GM18909 (cell line): Measurements from ENCODE around the gene GPR158.
"Not testable (repeated sequence)": the region's sequence is repeated elsewhere in the genome, so short reads cannot be mapped to it uniquely, and the experiment has no call there.

Experiments
- ATAC-seq: cut with Tn5 transposase; IDR thresholded peaks from one replicate; pipeline ENCODE4 v1.9.1; 2021; ENCODE audit warnings: mild to moderate bottlenecking; ENCODE audit not compliant: unreplicated experiment, poor library complexity

Gene GPR158

DNA sequence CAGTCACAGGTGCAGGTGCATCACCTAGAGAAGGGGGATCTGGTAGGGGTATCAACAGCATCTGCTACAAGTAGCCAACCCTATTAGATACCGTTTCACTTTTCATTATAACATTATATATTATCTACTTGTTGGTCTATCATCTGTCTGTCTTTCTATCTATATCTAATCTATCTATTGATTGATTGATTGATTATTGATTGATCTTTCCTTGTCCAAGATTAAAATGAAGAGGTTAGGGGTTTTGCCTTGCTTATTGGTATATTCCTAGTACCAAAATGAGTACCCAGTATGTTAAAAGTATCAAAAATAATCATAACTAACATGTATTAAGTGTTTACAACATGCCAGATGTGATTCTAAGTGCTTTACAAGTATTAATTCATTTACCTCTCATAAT, 121.5 kb downstream of the GPR158 start:
- no peak for ATAC-seq

- no peak for ATAC-seq
Measured at GRCh38 chr10:25297466-25297865, 122.7 kb downstream of the GPR158 start.

- no peak for ATAC-seq
Measured at GRCh38 chr10:25300073-25300472, 125.3 kb downstream of the GPR158 start.

- no peak for ATAC-seq
Measured at GRCh38 chr10:25304606-25305005, 129.8 kb downstream of the GPR158 start.

DNA sequence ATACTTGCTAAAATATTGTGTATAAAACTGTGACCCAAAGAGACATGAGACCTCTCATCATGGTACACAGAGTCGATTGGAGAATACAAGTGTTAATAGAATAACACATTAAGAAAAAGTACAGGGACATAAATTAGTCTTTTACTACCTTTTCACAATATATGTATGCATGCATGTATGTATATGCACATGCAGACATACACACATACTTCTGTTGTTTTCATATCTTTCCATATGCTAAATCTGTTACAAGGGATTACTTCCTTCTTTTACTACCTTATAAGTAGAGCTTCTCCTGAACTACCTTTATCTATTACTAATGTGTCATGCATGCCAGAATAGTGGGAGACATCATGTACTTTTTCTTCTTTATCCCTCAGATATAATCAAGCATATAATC, 131.6 kb downstream of the GPR158 start:
- no peak for ATAC-seq

DNA sequence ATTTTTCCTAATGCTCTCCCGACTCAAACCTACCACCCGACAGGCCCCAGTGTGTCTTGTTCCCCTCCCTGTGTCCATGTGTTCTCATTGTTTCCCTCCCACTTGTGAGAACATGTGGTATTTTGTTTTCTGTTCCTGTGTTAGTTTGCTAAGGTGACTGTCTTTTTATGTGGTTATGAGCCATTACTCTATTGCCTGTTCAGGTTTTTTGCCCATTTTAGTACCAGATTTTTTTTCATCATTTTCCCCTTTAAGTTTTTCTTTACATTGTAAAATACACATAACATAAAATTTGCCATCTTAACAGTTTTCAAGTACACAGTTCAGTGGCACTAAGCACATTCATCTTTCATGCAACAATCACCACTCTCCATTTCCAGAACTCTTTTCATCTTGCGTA, 133.5 kb downstream of the GPR158 start:
- ATAC-seq = no peak

GRCh38 chr10:25317596-25318211, 142.9 kb downstream of the GPR158 start:
- not testable (repeated sequence) for ATAC-seq

- ATAC-seq = no peak
Measured at GRCh38 chr10:25327273-25327672, 152.5 kb downstream of the GPR158 start.

GRCh38 chr10:25328361-25328760, 153.6 kb downstream of the GPR158 start:
- ATAC-seq = no peak

GRCh38 chr10:25329587-25329986, 154.8 kb downstream of the GPR158 start:
- ATAC-seq = not testable (repeated sequence)

DNA sequence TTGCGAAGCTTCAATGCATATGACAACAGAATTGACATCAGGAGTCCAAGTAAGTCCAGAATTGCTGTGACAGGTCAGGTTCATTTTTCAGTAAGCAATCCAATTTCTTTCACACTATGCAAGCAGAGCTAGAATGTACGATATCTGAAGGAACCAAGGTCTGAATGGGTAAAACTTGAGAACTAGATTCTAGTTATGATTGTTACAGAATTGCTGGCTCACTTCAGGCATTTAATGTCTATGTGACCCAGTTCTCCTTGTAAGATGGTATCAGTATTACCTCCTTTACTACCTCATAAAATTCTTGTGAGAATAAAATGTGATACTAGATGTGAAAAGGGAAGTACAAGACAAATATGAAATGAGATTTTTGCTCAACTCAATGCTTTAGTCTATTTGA, 159.6 kb downstream of the GPR158 start:
- ATAC-seq = no peak

DNA sequence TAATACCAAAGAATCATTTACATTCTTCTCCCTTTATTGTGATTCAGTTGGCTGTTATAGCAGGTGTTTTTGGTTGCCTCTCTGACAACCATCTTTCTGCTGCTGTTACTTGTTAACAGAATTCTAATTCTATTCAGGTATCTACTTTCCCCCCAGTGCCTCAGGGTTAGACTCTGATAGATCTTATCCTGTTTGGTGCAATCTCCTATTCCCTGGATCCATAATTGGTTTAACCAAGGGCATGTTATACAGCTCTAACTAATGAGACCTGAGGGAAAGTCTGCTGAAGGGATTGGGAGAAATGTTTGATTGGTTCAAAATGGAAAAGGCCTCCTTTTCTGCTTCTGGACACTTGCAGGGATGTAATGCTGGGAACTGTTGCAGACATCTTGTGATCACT, 161.5 kb downstream of the GPR158 start:
- ATAC-seq = no peak

DNA sequence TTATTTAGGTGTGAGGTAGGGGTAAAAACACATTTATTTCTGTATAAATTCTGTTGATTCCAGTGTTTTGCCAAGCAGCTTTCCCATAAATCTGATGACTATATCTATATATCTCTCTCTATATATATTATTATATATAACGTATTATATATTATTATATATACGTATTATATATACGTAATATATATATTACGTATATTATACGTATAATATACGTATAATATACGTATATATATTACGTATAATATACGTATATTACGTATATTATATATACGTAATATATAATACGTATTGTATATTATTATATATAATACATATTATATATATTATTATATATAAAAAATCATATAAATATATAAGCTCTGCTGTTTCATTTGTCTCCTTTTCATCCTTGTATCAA, 163.5 kb downstream of the GPR158 start:
- no peak for ATAC-seq

DNA sequence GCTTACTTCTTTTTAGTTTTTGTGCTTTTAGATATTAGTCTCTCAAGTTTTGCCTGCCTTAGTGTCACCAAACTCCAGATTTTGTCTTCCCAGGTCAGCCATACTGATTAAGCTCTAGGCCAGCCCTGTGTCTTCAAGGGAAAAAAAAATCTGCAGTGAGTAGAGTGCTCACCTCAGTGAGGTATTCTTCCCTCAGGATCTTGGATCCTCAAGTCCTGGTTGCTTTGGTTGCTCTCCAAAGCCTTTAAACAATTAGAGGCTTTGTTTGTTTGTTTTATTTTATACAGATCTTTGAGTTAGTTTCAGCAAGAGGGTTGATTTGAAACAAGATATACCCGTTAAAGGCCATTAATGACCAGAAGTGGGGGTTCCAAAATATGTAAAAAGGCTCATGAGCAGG, 165.2 kb downstream of the GPR158 start:
- no peak for ATAC-seq

DNA sequence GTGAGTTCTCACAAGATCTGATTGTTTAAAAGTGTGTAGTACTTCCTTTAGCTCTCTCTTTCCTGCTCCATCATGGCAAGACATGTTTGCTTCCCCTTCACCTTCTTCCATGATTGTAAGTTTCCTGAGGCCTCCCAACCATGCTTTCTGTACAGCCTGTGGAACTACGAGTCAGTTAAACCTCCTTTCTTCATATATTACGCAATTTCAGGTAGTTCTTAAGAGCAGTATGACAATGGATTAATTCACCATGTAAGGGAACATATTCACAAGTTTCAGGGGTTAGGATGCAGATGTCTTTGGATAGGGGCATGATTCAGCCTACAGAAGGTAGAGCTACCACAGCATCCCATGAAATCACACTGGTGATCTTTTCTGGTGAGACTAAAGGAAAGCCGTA, 174.7 kb downstream of the GPR158 start:
- no peak for ATAC-seq

DNA sequence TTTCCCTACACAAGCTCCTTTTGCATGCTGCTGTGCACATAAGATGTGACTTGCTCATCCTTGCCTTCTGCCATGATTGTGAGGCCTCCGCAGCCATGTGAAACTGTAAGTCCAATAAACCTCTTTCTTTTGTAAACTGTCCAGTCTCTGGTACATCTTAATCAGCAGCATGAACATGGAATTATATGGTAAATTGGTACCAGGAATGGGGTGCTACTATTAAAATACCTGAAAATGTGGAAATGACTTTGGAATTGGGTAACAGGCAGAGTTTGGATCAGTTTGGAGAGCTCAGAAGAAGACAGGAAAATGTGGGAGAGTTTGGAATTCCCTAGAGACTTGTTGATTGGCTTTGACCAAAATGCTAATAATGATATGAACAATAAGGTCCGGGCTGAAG, 181.8 kb downstream of the GPR158 start:
- ATAC-seq = no peak

GRCh38 chr10:25357269-25357668, 182.5 kb downstream of the GPR158 start:
- no peak for ATAC-seq

GRCh38 chr10:25382029-25382810, 207.4 kb downstream of the GPR158 start:
- ATAC-seq = no peak

- not testable (repeated sequence) for ATAC-seq
Measured at GRCh38 chr10:25382901-25383300, 208.1 kb downstream of the GPR158 start.

- no peak for ATAC-seq
Measured at GRCh38 chr10:25383686-25384085, 208.9 kb downstream of the GPR158 start.

GRCh38 chr10:25384618-25385017, 209.8 kb downstream of the GPR158 start:
- no peak for ATAC-seq
